ENCODE data around the gene VASH2.

GRCh38 chr1:213008564-213008963, 58.2 kb downstream of the VASH2 start:
- TF ChIP-seq CTCF (IDR thresholded peaks at IDR 0.05) (no peak), POLR2A (IDR thresholded peaks at IDR 0.05) (no peak)

Data from thyroid gland (tissue), 4 donors.